WTC11 (cell line): ENCODE measurements around the gene PHOX2B.

ENCODE experiments used
- TF ChIP-seq, protein P1 (sequence below): fragments of 250-450 bp; sonication (Bioruptor Pico); IDR thresholded peaks from 2 replicates; pipeline ENCODE4 v1.9.0; 2021; ENCODE audit warnings: mild to moderate bottlenecking
- TF ChIP-seq, protein P2 (sequence below): sonication (generic); formaldehyde crosslinking; IDR thresholded peaks from 2 replicates; pipeline ENCODE4 v1.8.0; 2022; ENCODE audit warnings: mild to moderate bottlenecking, missing genetic modification reagents

DNA sequence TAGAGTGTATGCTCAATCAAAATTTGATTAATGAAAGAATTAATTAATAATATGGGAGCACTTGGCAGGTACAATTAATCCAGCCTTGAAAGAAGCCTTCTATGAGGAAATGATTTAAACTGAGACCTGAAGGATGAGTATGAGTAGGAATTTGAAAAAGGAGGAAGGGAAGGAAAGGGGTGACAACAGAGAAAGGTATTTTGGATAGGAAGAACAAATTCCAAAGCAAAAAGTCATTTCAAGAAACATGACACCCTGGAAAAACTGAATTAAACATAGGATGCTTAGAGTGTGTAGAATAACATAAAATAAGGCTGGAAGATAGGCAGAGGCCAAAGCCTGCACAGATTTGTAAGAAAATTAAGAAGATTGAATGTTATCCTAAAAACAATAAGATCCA, 29.6 kb downstream of the PHOX2B start:
- TF ChIP-seq, protein P1, sequence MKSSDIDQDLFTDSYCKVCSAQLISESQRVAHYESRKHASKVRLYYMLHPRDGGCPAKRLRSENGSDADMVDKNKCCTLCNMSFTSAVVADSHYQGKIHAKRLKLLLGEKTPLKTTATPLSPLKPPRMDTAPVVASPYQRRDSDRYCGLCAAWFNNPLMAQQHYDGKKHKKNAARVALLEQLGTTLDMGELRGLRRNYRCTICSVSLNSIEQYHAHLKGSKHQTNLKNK (CRISPR knock-in tag): no peak
- TF ChIP-seq, protein P2, sequence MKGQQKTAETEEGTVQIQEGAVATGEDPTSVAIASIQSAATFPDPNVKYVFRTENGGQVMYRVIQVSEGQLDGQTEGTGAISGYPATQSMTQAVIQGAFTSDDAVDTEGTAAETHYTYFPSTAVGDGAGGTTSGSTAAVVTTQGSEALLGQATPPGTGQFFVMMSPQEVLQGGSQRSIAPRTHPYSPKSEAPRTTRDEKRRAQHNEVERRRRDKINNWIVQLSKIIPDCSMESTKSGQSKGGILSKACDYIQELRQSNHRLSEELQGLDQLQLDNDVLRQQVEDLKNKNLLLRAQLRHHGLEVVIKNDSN (CRISPR knock-in tag): no peak
